HL-60 (cell line): ENCODE measurements around the gene TIAM1.
"Not testable (repeated sequence)": the region's sequence is repeated elsewhere in the genome, so short reads cannot be mapped to it uniquely, and the experiment has no call there.

Experiments used
- DNase-seq, 2 experiments: peaks; one replicate each; pipeline ENCODE4 v3.0.0-alpha.2; 2010 to 2020; ENCODE audit warnings: low read depth in 1 of 2, low spot score in 1 of 2
- H3K27ac ChIP-seq: fragments of 250-450 bp; sonication (Bioruptor Pico); replicated peaks from 2 replicates; pipeline ENCODE4 v1.5.1; 2020; ENCODE audit warnings: mild to moderate bottlenecking, moderate library complexity
- H3K27me3 ChIP-seq: fragments of 250-450 bp; sonication (Bioruptor Pico); 2 replicates; pipeline ENCODE4 v1.5.1; 2021; ENCODE audit warnings: mild to moderate bottlenecking, moderate library complexity; ENCODE audit not compliant: insufficient read depth, poor library complexity, severe bottlenecking
- H3K4me3 ChIP-seq: replicated peaks from 2 replicates; pipeline ENCODE4 v1.5.1; 2011; ENCODE audit warnings: mild to moderate bottlenecking, control low read depth, low read length; ENCODE audit not compliant: insufficient read depth
- GABPA ChIP-seq: IDR thresholded peaks from 2 replicates; pipeline ENCODE4 v1.6.1; 2012; ENCODE audit warnings: low read depth
- POLR2AphosphoS5 ChIP-seq: IDR thresholded peaks from 2 replicates; pipeline ENCODE4 v1.6.1; 2012; ENCODE audit warnings: low read depth
- SPI1 ChIP-seq: IDR thresholded peaks from 2 replicates; pipeline ENCODE4 v1.6.1; 2012; ENCODE audit warnings: low read depth, mild to moderate bottlenecking, borderline replicate concordance
- TF ChIP-seq, protein P1 (sequence below): IDR thresholded peaks from one replicate; pipeline ENCODE4 v1.5.1; 2011; ENCODE audit warnings: low read length, control low read depth, inconsistent platforms; ENCODE audit not compliant: insufficient read depth
- TF ChIP-seq, protein P2 (sequence below): IDR thresholded peaks from 2 replicates; pipeline ENCODE4 v1.6.1; 2012; ENCODE audit warnings: low read depth; ENCODE audit not compliant: insufficient replicate concordance

Gene TIAM1

DNA sequence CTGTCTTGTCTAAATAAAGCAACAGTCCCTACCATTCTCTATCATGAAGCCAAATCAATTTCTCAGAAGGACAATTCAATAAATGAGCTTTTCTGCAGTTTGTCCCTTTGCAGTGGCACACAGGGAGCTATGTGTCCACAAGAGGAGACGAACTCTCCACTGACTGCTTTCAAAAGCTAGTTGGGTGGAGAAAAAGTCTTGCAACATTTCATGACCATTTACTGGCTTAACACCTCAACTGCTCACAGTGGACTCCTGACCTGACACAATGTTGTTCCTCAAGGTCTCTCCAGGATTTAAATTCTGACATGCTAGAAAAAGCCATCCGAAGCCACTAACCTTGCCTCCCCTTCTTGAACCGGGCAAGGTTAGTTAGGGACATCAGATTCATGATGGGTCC lies 111.7 kb downstream of the TIAM1 start:
- no peaks in the 10 kb centered on the region for H3K27me3 ChIP-seq
- H3K27ac ChIP-seq: no peak overlapping the region
- DNase-seq: no peak
- no peak for TF ChIP-seq POLR2AphosphoS5
- TF ChIP-seq SPI1: no peak
- TF ChIP-seq, protein P1, sequence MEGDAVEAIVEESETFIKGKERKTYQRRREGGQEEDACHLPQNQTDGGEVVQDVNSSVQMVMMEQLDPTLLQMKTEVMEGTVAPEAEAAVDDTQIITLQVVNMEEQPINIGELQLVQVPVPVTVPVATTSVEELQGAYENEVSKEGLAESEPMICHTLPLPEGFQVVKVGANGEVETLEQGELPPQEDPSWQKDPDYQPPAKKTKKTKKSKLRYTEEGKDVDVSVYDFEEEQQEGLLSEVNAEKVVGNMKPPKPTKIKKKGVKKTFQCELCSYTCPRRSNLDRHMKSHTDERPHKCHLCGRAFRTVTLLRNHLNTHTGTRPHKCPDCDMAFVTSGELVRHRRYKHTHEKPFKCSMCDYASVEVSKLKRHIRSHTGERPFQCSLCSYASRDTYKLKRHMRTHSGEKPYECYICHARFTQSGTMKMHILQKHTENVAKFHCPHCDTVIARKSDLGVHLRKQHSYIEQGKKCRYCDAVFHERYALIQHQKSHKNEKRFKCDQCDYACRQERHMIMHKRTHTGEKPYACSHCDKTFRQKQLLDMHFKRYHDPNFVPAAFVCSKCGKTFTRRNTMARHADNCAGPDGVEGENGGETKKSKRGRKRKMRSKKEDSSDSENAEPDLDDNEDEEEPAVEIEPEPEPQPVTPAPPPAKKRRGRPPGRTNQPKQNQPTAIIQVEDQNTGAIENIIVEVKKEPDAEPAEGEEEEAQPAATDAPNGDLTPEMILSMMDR: no peak
- no peak for TF ChIP-seq GABPA
- TF ChIP-seq, protein P2, sequence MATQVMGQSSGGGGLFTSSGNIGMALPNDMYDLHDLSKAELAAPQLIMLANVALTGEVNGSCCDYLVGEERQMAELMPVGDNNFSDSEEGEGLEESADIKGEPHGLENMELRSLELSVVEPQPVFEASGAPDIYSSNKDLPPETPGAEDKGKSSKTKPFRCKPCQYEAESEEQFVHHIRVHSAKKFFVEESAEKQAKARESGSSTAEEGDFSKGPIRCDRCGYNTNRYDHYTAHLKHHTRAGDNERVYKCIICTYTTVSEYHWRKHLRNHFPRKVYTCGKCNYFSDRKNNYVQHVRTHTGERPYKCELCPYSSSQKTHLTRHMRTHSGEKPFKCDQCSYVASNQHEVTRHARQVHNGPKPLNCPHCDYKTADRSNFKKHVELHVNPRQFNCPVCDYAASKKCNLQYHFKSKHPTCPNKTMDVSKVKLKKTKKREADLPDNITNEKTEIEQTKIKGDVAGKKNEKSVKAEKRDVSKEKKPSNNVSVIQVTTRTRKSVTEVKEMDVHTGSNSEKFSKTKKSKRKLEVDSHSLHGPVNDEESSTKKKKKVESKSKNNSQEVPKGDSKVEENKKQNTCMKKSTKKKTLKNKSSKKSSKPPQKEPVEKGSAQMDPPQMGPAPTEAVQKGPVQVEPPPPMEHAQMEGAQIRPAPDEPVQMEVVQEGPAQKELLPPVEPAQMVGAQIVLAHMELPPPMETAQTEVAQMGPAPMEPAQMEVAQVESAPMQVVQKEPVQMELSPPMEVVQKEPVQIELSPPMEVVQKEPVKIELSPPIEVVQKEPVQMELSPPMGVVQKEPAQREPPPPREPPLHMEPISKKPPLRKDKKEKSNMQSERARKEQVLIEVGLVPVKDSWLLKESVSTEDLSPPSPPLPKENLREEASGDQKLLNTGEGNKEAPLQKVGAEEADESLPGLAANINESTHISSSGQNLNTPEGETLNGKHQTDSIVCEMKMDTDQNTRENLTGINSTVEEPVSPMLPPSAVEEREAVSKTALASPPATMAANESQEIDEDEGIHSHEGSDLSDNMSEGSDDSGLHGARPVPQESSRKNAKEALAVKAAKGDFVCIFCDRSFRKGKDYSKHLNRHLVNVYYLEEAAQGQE: no peak
- H3K4me3 ChIP-seq: no peak overlapping the region

DNA sequence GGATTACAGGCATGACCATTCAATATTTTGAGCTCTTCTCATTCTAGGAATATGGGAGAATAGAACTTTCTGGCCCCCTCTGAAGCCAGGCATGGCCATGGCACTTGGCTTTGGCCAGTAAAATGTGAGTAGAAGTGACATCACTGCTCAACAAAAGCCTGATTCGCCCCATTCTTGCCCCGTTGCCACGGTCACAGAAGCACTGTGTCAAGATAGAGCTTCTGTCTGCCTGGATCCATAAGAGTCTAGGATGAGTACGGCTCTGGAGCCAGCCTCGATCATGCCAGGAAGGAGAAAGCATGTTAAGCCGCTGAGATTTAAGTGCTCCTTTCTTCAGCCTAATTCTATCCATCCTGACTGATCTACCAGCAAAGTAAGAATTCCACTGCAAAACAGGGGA lies 113.1 kb downstream of the TIAM1 start:
- no peak overlapping the region for H3K4me3 ChIP-seq
- no peak for DNase-seq

DNA sequence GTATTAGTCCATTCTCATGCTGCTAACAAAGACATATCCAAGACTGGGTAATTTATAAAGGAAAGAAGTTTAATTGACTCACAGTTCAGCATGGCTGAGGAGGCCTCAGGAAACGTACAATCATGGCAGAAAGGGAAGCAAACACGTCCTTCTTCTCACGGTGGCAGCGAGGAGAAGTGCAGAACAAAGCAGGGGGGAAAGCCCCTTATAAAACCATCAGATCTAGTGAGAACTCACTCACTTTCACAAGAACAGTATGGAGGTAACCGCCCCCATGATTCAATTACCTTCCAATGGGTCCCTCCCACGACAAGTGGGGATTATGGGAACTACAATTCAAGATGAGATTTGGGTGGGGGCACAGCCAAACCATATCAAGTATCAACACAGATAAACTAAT lies 115.3 kb downstream of the TIAM1 start:
- not testable (repeated sequence) for DNase-seq, H3K27me3 ChIP-seq, H3K4me3 ChIP-seq, H3K27ac ChIP-seq

More for the DNA sequence above, 113.1 kb downstream of the TIAM1 start:
- H3K27me3 ChIP-seq: no peaks in the 10 kb centered on the region
- no peak overlapping the region for H3K27ac ChIP-seq
- no peak for TF ChIP-seq POLR2AphosphoS5
- TF ChIP-seq, protein P2: no peak
- no peak for TF ChIP-seq GABPA

DNA sequence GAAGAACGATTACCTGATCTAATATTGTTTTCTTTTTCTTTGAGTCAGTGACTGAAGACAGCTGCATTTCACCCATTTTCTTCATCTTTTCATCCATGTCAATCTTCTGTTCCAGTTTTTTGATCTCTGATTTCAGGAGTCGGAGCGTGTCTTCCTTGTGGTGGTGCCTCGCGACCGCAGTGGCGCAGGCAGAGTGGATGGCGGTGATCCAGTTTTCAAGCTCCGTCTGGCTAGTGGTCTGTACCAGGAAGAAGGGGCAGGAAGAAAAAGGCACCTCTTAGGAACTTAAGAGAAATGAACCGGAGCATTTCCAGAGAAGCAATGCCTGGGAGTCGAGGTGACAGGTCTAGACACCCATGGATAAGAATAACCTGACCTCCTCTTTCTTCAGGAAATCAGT lies 118.3 kb downstream of the TIAM1 start:
- Histone ChIP-seq H3K4me3 (no peak overlapping the region), H3K27ac (no peak overlapping the region), H3K27me3 (no peaks in the 10 kb centered on the region)
- DNase-seq: no peak
- TF ChIP-seq POLR2AphosphoS5: no peak
- TF ChIP-seq, protein P2: no peak
- TF ChIP-seq, protein P1: no peak
- no peak for TF ChIP-seq SPI1
- TF ChIP-seq GABPA: no peak
